Measurements from ENCODE around the gene PAX6.

Gene PAX6

GRCh38 chr11:31822927-31823643 lies 12.0 kb upstream of the PAX6 start:
- TF ChIP-seq, protein P1, sequence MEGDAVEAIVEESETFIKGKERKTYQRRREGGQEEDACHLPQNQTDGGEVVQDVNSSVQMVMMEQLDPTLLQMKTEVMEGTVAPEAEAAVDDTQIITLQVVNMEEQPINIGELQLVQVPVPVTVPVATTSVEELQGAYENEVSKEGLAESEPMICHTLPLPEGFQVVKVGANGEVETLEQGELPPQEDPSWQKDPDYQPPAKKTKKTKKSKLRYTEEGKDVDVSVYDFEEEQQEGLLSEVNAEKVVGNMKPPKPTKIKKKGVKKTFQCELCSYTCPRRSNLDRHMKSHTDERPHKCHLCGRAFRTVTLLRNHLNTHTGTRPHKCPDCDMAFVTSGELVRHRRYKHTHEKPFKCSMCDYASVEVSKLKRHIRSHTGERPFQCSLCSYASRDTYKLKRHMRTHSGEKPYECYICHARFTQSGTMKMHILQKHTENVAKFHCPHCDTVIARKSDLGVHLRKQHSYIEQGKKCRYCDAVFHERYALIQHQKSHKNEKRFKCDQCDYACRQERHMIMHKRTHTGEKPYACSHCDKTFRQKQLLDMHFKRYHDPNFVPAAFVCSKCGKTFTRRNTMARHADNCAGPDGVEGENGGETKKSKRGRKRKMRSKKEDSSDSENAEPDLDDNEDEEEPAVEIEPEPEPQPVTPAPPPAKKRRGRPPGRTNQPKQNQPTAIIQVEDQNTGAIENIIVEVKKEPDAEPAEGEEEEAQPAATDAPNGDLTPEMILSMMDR (IDR thresholded peaks at IDR 0.05; ENCODE audit: borderline replicate concordance, insufficient read depth, low read depth, low read length) = no peak
- no peak overlapping the region for H3K4me3 ChIP-seq (ENCODE audit: low read depth, low read length)

DNA sequence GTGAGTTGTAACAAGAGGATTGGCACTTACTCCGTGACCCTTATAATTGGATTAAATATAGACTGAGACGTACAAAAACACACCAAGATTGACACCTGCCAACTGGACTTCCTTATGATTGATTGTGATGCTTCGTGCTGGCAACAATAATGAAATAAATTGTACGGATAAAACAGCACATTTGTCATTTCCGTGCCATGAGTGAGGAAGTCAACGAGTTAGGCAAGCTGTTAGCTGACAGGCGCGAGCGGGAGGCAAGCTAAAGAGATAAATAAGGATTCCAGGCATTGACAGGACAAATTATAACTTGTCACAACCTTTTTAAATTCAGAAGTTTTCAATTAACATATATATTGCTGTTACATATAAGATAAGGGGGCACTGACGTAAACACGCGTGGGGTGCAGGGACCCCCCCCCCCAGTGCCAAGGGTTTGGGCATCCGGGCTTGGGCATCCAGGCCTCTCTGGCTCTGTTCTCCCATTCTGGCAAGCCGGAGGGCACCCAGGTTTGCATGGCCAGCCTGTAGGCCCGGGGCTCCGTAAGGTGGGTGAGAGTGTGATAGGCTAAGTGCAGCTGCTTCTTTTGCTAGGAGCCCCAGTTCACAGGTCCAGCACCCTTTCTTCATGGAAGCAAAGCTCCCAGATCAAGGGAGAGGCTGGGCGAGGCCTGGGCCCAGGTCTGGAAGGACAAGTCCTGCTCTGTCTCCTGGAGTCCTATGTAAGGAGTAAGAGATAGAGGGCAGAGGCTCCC lies 11.2 kb upstream of the PAX6 start:
- H3K4me3 ChIP-seq (ENCODE audit: low read depth, low read length) = no peak overlapping the region
- TF ChIP-seq, protein P1 (IDR thresholded peaks at IDR 0.05; ENCODE audit: borderline replicate concordance, insufficient read depth, low read depth, low read length) = no peak

DNA sequence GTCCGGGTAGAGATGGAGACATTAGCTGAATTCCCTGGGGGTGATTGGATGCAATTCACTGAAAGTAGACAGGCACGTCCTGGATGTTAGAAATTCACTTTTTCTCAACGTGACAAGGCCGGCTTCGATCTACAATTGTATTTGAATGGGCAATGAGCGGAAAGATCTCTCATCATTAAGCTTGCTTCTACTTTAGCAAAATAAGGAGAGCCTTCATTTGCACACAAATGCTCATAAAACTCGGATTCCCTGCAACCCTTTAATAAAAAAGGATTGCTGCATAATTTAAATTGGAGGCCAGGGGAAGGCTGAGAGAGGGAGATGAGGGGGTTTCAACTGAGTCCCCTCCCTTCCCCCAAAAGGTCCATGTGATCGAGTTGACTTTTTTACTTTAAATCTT lies 10.6 kb upstream of the PAX6 start:
- TF ChIP-seq, protein P1 (IDR thresholded peaks at IDR 0.05; ENCODE audit: borderline replicate concordance, insufficient read depth, low read depth, low read length) = no peak
- no peak overlapping the region for H3K4me3 ChIP-seq (ENCODE audit: low read depth, low read length)

- TF ChIP-seq, protein P1 (IDR thresholded peaks at IDR 0.05; ENCODE audit: borderline replicate concordance, insufficient read depth, low read depth, low read length) = no peak
- no peak overlapping the region for H3K4me3 ChIP-seq (ENCODE audit: low read depth, low read length)
These were observed 10.2 kb upstream of the PAX6 start for GRCh38 chr11:31821235-31821764.

DNA sequence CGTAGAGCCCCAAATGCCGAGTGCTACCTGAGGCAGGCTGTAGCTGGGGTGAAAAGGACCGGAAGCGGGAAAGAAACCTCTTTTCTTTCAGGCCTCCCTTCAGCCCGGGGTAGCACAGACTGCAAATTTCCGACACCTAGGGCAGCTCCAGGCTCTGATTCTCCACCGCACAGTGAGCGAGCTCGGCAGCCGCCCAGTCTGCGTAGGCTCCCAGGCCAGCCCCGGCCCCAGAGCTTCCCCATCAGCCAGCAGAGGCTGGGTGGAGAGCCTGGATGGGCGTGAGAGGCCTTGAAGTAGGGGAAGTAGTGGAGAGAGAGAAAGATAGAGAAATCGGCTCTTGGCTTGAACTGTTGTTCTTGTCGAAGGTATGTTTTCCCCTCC lies 9.3 kb upstream of the PAX6 start:
- TF ChIP-seq, protein P1 (IDR thresholded peaks at IDR 0.05; ENCODE audit: borderline replicate concordance, insufficient read depth, low read depth, low read length) = no peak
- H3K4me3 ChIP-seq (ENCODE audit: low read depth, low read length) = no peak overlapping the region

- H3K4me3 ChIP-seq (ENCODE audit: low read depth, low read length) = no peak overlapping the region
- TF ChIP-seq, protein P1 (IDR thresholded peaks at IDR 0.05; ENCODE audit: borderline replicate concordance, insufficient read depth, low read depth, low read length) = no peak
These were observed 8.7 kb upstream of the PAX6 start for GRCh38 chr11:31819621-31820437.
